Stimulated activated CD8-positive, alpha-beta memory T cell treated with anti-CD3 and anti-CD28 coated beads, Interleukin-15, amount 100 ng/mL, for 48 hours (primary cell): Measurements from ENCODE around the gene NUCKS1.

Experiments
- DNase-seq, 2 donors: peaks; one replicate each; pipeline ENCODE4 v3.0.0-alpha.2; 2020; ENCODE audit warnings: low read depth in 2 of 2

Gene NUCKS1, protein sequence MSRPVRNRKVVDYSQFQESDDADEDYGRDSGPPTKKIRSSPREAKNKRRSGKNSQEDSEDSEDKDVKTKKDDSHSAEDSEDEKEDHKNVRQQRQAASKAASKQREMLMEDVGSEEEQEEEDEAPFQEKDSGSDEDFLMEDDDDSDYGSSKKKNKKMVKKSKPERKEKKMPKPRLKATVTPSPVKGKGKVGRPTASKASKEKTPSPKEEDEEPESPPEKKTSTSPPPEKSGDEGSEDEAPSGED

DNA sequence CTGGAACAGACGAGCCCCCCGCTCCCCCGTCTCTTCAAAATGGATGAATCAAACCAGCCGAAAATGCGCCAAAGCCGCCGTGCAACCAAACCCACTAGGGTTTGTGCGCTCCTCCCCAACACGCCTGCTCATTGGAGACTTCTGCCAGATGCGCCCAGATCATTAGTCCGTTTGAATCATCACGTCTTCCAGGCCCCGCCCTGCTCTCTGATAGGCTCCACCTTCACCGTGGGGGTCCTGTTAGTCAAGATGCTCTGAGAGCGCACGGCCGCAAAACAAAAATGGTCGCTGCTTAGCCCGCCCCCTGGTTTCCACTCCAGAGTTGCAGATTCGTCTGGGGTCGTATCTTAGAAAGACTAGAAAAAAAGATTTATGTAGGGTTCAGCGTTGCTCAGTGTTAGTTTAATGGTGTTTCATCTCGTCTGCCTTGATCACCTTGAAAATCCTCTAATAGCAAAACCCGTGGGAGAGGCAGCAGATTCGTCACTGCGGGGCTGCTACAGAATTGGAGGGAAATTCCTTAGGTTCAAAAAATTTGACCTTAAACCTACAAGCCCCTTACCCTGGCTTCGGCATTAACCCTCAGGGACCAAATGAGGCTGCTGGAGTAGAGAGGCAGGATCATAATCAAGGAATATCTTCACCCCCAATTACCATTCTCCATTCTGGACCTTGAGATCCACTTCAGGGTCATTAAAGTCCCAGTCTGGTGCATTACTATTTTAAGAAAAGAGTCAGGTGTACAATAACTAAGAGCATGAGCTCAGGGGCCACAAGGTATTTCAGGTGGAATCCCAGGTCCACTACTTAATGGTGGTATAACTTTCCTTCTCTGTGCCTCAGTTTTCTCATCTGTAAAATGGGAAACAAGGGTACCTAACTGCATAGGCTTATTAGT is at the start of gene NUCKS1:
Gene NUCKS1 (minus strand): TSS at position 45 of the 898 bp plus-strand sequence. CDS start 209 bp downstream, outside the sequence.
- DNase-seq, result peak; percentile 93 to 94

DNA sequence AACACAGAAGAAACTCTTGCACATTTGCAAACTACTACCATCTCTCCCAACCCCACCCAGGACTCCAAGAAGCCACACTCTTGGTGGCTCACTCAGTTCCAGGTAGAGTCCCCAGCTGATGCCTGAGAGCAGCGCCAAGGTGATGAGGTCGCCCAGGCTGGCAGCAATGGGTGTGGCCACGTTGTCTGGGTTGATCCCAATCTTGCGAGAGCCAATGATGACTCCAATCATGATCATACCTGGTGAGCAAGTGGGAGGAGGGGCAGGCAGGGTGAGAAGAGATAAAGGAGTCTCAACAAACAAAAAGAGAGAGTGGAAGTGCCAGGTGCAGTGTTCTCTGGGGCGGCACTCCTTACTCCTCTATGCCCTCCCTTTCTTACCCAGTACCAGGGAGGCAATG is 48.6 kb upstream of the NUCKS1 start:
- no peak for DNase-seq

DNA sequence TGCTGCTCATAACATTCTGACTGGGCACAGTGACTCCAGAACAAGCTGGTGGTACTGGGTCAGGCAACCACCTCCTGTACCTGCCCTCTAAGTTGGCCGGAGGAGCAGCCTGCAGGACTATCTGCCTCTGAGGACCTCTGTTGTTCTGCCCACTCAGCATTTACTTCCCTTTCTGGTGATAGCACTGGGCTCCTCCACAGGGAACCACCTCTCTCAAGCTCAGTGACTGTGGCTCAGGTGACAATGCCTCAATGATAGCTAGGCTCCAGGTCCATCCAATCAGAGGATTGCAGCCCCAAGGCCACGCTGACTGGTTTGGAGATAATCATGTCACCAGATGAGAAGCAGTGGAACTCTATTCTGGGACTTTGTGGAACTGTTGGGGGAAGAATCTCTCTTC is 47.2 kb upstream of the NUCKS1 start:
- no peak for DNase-seq

DNA sequence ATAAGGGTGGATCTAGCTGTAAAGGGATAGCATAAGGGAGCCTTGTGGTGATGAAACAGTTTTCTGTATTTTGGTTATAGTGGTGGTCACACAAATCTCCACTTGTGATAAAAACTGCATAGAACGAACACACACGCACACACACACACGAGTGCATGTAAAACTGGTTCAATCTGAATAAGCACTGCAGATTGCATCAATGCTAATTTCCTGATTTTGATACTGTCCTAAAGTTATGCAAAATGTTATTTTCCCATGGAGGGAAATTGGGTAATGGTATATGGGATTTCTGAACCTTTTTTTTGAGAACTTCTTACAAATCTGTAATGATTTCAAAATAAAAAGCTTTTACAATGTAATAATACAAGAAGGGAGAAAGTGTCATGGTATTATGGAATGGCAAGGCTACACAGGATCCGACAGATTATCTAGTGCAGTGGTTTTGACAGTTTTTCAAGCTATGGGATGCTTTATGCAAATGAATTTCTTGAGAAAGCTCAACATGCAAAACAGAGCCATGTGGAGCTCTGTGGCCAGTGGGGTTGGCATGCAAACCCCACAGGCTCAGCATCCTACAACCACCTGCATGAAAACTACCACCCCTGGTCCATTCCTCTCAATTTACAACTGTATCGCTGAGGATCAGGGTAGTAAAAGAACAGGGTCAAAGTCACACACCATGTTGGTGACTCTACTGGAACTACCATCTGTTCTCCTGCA is 44.2 kb upstream of the NUCKS1 start:
- no peak for DNase-seq

DNA sequence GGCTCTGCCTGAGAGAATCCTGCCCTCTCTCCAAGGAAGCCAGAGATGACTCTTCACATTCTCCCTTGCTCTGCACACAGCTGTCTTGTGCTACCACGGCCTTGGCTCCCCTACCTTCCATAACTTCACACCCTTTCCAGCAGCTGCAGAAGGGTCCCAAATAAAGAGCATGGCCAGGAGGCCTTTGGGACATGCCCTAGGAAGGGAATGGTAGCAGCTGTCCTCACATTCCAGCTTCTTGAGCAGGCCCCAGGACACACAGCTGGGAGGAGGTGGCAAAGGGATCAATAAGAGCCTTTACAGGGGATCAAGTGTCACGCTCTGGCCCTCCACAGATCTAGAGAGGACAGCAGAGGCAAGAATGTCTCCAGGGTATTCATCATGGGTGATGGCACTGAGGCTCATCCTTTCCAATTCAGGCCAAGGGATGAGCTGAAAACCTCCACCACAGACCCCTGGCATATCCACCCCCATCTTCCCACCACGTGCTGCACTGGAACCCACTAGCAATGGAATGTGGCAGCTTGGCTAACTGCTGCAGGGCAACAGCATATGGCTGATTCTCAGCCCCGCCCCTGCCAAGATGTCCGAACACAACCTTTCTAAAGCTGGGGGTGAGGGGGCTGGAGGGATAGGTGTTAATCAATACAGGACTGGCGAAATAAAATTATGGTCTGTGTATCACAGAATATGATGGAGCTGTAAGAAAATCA is 43.1 kb upstream of the NUCKS1 start:
- DNase-seq, result no peak

DNA sequence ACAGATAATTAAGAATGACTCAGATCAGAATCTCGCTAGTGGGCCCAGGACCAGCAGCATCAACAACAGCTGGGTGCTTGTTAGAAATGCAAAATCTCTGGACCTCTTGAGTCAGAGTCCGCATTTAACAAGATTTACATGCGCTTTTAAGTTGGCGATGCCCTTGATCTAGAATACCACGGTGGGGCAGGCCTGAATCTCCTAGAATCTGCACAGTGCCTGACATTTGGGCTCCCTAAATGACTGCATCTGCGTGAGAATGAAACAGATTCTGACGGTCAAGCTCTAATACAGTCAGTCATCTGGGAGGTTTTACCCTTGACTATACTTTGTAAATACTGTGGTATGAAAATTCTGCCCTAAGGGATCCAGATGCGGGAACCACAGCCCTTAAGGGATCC is 42.5 kb upstream of the NUCKS1 start:
- no peak for DNase-seq

DNA sequence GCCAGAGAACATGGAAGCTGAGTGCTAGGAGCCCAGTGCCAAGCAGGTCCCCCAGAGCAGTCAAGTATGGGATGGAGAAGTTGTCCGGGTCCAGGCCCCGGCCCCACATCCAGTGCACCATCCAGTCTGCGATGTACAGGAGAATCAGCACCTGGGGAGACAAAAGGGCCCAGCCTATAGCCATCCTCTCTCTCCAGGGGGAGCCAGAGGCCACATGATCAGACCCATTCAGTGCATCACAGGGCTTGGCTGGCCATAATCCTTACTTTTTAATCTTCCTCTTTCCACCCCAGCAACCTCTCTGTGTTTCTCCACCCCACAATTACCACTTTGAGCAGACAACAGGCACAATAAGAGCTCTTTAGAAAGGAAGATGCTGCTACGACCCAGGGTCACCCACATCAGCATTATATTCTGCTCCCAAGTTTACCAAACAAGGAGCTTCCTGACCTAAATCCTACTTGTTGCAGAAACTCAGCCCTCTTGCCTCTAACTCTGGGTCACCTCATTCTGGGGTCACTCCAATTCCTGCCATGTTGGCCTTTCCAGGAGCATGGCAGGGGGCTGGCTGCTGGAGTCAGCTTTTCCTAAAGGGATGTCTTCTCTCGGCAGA is 41.7 kb upstream of the NUCKS1 start:
- DNase-seq, result peak in 1 of 2 donors; percentile 25

DNA sequence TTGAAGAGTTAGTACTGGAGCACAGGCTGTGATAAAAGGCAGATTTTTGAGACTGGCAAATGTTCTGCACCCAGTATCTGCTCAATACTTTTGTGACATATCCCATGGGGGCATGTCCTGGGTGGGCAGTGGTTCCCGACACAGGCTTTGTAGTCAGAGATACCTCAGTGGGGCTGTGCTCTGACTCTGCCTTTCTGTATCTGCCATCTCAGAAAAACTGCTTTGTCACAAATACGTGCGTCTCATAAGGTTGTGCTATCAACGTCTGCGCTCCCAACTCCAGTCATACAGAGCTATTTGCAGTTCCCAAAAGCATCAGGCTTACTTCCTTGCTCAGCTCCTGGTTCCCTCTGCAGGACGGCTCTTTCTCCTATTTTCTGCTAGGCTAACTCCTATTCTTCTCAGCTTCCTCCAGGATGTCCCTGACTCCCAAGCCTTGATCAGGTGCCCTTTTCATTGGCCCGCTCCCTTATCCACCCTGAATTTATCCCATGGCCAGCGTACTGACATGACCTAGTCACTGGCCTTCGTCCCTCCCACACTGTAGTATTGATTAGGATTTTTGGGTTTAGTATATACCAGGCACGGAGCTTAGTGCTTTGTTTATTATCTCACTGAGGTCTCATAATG is 37.4 kb upstream of the NUCKS1 start:
- no peak for DNase-seq

DNA sequence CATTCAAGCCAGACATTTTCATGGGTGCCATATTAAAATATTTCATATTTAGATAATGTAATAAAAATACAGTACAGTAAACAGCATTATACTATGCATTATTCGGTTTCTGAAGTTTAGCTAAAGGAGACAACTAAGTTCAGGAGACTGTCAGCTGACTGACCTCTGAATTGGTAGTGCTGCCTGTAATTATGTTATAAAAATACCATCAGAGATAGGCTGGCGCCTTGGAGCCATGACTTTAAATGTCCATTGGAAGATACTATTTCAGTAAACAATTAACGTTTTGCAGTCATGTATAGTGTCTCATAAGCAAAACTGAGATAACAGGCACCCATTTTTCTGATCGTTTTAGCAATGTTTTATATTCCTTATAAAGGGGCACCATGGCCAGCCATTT is 36.6 kb upstream of the NUCKS1 start:
- no peak for DNase-seq

DNA sequence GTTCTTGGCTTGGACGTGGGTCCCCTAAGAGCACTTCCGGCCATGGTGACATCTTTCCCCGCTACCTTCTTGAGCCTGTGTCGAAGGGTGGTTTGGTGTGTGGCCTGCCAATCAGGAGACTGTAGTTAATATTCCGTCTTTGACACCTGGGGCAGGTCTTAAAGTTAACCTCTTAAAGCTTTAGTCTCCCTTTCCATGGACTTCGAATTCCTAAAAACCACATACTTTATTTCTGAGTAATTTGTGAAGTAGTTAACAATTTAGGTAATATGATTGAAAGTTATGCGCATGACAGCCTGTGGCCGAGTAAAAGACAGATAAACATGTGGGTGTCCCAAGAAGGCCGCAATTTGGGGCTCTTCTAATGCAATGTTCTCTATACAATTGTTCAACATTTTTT is 35.5 kb upstream of the NUCKS1 start:
- DNase-seq, result no peak

DNA sequence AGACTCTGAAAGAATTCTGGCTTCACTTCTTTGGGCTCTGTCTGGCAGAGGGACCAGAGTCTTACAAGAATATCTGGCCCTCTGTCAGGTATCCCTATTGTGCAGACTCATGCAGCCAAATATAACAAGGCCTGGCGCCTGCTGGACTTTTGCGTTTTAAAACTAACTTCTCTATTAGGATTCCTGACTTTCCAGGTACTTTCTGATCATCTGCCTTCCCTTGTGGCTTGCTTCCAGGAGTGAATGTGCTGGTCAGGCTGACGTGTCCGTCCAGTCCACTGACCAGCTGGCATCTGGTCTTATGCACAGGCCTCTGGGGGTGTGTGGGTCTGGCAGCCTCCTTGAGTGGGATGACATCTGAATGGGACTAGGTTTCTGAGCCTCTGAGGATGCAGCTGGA is 33.9 kb upstream of the NUCKS1 start:
- DNase-seq, result no peak

DNA sequence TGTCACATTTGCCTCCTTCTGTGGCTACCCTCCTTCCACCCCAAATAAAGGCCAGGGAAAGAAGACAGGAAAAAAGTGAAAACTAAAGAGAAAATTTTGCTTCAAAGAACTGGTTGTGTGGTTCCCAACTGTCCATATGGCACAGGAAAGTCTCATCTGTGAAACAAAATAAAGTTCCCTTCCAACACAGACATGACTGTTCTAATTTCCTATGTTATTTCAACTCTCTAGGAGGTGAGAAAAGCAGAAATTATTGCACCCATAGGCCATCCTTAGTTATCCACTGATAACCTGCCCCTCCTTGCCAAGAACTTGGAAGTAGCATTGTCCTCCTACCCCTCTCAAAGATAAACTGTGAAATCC is 33.4 kb upstream of the NUCKS1 start:
- no peak for DNase-seq

DNA sequence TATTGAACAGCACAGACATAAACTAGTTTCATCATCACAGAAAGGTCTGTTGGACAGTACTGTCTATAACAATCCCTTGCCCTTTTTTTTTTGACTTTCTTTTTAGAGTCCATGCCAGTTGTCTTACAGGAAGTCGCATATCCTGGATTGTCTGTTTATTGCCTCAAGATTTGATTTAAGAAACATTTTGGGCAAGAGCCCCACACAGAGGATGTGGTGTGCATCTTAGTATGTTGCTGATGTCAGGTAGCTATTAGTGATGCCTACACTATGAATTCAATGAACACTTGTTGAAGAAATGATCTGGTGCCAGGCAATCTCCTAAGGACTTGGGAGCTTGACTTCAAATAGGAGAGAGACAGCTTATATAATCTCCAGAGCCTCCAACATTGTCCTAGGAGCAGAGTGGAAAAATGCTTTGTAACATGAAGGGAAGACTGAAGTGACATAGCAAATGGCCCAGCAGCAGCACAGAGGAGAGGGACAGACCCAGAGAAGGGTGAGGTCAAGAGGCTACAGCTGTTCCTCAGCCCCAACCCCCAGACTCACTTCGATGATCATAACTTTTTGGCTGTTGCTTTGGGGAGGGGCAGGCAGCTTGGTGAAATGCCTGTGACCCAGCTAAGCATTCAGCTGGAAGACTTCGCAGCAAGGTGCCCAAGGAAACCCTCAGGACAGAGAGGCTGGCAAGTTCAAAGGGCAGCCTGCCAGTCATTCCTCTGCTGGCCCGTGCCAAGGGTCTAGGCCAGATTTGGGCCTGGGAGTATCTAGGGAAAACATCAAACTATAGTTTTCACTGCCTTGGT is 32.8 kb upstream of the NUCKS1 start:
- DNase-seq, result no peak

DNA sequence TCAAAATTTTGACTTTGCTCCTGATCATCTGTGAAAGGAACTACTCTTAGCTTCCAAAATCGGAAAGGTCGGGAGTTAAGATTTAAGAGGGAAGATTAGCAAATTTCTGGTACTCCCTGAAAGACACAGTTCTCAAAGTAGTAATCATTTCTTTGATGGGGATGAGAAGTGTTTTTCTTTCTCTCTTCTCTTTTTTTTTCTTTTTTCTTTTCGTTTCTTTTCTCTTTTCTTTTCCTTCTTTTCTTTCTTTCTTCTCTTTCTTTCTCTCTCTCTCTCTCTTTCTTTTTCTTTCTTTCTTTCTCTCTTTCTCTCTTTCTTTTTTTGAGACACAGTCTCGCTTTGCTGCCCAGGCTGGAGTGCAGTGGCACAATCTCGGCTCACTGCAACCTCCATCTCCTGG is 30.4 kb upstream of the NUCKS1 start:
- DNase-seq, result no peak

DNA sequence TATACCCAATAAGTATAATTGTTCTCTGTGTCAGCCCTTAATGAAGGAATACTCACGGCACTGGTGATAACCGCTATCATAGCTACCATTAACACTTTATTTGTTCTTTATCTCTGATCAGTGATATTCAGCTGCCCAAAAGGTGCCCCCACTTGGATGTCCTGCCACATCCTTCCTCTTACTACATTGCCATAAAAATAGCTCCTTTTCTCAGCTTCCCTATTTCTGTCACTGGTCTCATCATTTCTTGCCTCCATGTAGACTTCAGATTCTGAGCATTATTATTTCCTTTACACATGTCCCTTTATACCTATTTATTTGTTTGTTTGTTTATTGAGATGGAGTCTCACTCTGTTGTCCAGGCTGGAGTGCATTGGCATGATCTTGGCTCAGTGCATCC is 28.0 kb upstream of the NUCKS1 start:
- no peak for DNase-seq

DNA sequence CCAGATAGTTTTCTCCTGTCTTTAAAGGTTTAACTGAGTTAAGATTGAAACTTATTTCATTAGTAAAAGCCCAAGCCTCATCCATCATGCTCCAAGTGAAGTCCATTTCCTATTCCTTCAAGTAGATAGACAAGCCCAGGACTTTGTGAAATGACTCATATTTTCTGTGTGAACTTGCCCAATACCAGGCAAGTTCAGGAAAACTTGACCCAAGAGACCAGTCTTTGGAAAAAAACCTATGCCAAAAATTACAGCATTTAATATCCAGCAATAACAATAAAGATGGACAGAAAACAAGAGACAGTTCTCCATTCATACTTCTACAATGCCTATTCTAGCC is 25.7 kb upstream of the NUCKS1 start:
- DNase-seq, result no peak

DNA sequence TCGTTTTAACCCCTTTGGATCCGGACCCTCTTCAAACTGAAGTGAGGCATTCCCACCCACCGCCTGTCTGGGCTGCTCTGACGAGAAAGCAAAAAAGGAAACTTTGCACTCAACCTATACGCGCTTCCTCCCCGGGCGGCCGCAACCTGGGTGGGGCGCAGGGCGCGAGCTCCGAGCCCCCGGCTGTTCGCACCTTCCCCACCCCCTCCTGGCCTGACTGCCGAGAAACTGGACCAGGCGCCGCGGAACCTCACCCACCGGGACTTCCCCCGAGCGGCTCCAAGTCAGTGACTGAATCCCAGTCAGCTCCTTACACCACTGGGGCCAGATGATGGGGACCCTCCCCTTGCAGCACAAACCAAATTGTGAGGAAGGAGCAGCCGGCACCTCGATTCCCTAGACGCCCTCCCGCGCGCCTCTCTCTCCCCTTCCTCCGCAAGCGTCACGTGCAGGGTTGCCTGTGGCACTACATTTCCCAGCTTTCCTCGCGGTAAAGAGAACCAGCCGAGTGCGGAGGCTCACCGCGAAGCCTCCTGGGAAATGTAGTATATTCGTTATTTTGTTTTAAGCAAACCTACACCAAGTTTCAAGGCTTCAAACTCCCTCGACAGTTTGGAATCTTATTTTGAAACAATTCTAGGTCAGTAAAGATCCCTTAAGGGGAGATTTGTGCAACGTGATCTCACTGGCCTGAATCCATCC is 25.2 kb upstream of the NUCKS1 start, which contains the start of gene RAB29:
Gene RAB29 (minus strand): TSS at position 468 of the 702 bp plus-strand sequence. CDS start 526 bp downstream, outside the sequence.
- DNase-seq, result peak; percentile 71 to 75

DNA sequence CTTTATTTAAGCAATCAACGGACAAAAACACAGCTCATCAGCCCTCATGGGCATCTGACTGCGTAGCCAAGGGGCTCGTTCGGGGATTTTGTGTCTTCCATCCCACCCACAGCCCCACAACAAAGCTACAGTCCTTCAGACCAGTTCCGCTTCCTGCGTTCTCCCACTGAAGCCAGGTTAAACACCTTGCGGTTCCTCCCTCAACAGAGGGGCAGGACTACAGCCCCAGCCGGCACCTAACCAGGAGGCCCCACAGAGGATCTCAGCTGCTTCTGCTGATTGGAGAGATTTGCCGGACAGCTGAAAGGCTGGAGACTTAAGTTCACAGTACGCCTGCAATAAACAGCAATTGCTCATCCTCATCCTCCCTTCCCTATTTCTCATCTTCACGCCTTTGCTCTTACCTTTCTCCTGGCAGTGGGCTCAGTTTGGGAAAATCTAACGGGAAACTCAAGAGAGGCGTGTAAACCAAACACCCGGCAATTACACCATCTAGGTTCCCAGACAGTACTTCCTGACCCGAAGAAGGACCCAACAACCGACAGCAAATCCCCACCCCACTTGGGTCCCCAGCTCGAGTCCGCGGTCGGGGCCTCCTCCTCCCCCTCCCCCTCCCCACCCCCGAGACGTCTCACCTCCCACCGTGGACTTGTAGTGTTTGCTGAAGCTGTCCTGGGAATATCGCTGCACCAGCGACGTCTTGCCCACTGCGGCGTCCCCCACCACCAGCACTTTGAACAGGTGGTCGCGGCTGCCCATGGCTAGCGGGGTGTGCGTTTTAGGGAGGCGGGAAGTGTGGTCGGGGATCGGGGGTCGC is 24.4 kb upstream of the NUCKS1 start:
- DNase-seq, result peak in 1 of 2 donors; percentile 61

DNA sequence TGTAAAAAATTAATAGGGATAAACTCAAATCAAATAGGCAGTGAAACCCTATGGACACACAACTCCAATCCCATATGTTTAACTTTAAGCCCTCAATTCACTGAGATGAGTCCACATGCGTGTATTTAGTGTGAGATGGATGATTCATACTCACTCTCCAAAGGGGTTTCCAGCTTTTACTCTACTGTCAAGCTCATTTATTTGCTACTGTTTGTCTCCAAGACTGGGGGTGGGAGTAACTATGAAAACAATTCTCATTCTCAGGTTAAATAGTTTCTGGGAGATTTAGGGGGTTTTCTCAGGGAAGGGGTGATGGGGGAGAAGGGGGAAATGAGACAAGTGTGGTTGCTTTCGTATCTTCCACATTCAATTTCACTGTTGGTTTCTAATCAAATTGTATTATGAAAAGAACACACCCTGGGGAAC is 22.6 kb upstream of the NUCKS1 start:
- DNase-seq, result no peak
